Measurements from ENCODE around the gene ACOT4.
A peak's percentile ranks its signal among the peaks of the same experiment; 100 is the strongest.
"Not testable (repeated sequence)": the region's sequence is repeated elsewhere in the genome, so short reads cannot be mapped to it uniquely, and the experiment has no call there.

Gene ACOT4

GRCh38 chr14:73576391-73576790 lies 15.3 kb upstream of the ACOT4 start:
- no peak for DNase-seq (ENCODE audit: low read depth in 2 of 2, low spot score in 1 of 2)

DNA sequence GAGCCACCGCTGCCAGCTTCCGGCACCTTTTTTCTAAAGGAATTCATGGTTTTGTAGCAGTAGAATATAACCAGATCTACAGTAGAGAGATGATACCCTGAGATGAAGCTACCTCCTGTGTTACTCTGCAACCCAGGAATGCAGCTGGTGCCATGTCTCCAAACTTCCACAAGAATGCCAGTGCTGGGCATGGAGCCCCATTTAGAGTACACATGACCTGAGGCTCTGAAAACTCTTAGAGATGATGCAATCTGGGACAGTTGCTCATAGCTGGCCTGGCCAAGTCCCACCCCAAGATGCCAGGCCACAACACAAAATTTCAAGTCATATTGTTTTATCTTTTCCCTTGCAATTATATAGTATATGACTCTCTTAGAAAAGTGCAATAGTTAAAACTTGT lies 14.5 kb upstream of the ACOT4 start:
- DNase-seq (ENCODE audit: low read depth in 2 of 2, low spot score in 1 of 2), result not testable (repeated sequence)

DNA sequence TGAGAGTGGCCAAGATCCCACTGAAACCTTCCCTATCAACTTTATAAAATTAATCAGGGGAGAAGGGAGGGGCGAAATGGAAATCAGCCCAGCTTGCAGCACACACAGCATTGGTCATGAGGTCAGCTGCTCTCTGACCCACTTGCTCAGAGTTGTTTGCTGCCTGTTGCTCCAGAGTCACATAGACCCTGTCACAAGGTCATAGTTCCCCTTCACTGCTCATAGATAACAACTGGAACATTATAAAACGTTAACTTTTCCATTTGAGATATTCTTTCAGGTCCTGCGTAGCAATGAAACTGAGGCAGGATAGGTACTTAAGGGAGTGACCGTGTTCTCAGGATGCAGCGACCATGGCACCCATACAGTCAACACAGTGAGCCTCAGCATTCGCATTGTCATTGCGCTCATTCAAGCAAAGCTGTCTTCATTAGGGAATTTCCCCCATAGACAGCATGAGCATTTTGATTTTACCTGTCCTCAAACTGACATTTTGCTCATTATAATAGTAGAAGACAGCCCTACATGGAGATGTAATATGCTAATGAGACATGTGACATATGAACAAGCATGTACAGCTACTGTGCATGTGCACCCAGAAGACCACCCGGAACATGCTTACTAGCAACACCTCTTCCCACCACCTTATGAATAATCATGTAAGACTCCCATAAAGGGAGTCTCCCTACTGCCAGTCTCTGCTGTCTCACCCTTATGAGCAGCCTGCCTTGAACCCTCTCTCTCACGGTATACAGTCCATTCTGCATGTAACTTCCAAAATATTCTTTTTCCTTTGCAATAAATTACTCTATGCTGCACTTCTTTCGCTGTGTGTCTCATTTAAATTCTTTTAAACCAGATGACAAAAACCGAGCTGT lies 9.3 kb upstream of the ACOT4 start:
- not testable (repeated sequence) for DNase-seq (ENCODE audit: low read depth in 2 of 2, low spot score in 1 of 2)

- no peak for DNase-seq (ENCODE audit: low read depth in 2 of 2, low spot score in 1 of 2)
Measured at GRCh38 chr14:73588695-73589094, 3.0 kb upstream of the ACOT4 start.

- no peak for DNase-seq (ENCODE audit: low read depth in 2 of 2, low spot score in 1 of 2)
Measured at GRCh38 chr14:73589116-73589515, 2.6 kb upstream of the ACOT4 start.

DNA sequence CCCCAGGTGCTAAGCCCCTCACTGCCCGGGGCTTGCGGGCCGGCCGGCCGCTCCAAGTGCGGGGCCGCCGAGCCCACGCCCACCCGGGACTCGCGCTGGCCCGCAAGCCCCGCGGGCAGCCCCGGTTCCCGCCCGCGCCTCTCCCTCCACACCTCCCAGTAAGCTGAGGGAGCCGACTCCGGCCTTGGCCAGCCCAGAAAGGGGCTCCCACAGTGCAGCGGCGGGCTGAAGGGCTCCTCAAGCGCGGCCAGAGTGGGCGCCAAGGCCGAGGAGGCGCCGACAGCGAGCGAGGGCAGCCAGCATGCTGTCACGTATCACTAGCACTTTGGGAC lies 1.0 kb upstream of the ACOT4 start:
- DNase-seq (ENCODE audit: low read depth in 2 of 2, low spot score in 1 of 2), result not testable (repeated sequence)

- no peak for DNase-seq (ENCODE audit: low read depth in 2 of 2, low spot score in 1 of 2)
Measured at GRCh38 chr14:73594491-73594890, 2.8 kb downstream of the ACOT4 start.

DNA sequence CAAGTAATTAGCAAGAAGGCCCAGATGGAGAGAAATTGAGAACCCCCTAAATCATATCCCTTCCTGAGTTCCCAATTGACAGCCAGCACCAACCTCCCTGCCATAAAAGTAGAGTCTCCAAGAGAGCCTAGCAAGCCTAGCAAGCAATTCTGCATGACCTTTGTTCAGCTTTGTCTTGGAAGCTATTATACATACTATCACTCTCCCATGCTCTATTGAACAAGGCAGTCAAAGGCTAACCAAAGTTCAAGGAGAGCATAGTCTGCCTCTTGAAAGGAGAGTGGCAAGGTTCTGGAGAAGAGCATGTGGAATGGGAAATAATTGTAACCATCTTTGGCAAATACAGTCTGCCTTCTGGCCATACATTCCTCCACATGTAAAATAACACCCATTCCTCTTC lies 7.8 kb downstream of the ACOT4 start:
- DNase-seq (ENCODE audit: low read depth in 2 of 2, low spot score in 1 of 2), result no peak

GRCh38 chr14:73602994-73603393 lies 11.3 kb downstream of the ACOT4 start:
- no peak for DNase-seq (ENCODE audit: low read depth in 2 of 2, low spot score in 1 of 2)

DNA sequence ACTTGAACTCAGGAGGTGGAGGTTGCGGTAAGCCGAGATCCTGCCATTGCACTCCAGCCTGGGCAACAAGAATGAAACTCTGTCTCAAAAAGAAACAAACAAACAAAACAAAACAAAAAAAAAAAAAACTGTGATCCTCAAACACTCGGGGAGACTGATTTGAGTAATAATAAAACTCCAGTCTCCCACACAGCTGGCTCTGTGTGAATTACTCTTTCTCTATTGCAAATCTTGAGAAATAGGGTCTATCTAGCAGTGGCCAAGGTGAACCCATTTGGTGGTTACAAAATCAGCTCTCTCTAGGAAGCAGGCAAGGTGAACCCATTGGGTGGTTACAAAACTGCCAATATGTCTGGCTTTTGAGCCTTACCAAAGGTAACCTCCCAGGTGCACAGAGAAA lies 14.6 kb downstream of the ACOT4 start:
- DNase-seq (ENCODE audit: low read depth in 2 of 2, low spot score in 1 of 2), result no peak

DNA sequence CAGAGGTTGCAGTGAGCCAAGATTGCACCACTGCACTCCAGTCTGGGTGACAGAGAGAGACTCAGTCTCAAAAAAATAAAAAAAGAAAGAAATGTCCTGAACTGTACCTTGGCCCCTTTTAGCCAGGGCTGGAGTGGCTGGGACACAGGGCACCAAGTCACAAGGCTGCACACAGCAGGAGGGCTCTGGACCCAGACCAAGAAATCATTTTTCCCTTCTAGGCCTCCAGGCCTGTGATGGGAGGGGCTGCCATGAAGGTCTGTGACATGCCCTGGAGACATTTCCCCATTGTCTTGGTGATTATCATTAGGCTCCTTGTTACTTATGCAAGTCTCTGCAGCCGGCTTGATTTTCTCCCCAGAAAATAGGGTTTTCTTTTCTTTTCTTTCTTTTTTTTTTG lies 15.6 kb downstream of the ACOT4 start:
- no peak for DNase-seq (ENCODE audit: low read depth in 2 of 2, low spot score in 1 of 2)

DNA sequence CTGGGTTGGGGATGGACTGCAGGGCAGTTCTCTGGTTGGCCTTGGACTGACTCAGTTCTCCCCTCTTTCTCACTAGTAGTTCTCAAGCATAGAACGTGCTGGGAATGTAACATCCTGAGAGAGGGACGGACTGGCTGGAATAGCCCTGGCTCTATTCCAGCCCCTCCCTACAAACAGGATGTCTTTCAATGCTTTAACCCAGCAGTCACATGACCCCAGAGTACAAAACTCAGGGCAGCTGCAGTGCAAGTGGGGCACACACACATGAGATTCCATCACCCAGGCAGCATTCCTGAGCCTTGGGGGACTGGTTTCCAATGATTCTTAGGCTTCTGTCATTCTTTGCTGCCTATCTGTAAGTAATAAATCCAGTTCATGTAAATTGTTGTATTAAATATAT lies 19.0 kb downstream of the ACOT4 start:
- no peak for DNase-seq (ENCODE audit: low read depth in 2 of 2, low spot score in 1 of 2)

GRCh38 chr14:73612339-73613045 lies 20.8 kb downstream of the ACOT4 start, which contains the start of gene ACOT6:
Gene ACOT6, plus strand, starts transcription at chr14:73612517. Its CDS starts 55 bp downstream, at chr14:73612572.
- DNase-seq (ENCODE audit: low read depth in 2 of 2, low spot score in 1 of 2), result peak in 1 of 2 donors; percentile 33

- DNase-seq (ENCODE audit: low read depth in 2 of 2, low spot score in 1 of 2), result no peak
Measured at GRCh38 chr14:73613046-73613383, 21.3 kb downstream of the ACOT4 start.

DNA sequence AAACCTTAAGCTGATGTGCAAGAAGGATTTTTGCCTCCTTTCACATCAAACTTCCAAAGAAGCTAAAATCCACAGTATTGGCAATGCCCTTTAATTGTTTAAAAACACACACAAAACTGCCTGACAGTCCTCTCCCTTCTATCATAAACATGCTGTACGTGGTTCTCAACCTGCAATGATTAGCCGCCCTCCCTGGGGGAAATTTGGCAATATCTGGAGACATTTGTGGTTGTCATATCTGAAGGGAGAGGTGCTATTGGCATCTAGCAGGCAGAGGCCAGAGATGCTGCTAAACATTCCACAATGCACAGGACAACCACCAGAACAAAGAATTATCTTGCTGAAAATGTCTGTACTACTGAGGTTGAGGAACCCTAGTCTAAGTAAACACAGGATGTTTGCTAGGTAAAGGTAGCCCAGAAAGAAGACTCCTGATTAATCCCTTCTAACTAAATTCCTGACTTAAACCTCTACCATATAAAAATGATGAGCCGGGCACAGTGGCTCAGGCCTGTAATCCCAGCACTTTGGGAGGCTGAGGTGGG lies 21.8 kb downstream of the ACOT4 start:
- DNase-seq (ENCODE audit: low read depth in 2 of 2, low spot score in 1 of 2), result no peak

DNA sequence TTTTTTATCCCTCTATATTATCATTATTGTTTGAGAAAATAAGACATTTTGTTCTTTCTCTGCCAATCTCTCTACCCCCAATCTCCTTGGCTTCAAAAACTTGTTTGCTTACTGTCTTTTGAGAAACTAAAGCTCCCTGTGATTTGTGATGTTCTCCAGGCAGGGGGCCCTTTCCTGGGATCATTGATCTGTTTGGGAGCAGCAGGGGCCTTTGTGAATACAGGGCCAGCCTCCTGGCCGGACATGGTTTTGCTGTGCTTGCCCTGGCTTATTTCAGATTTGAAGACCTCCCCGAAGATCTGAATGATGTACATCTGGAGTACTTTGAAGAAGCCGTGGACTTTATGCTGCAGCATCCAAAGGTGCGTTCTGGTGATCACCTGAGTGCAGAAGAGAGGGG lies 25.2 kb downstream of the ACOT4 start:
- DNase-seq (ENCODE audit: low read depth in 2 of 2, low spot score in 1 of 2), result no peak

GRCh38 chr14:73619524-73619923 lies 27.9 kb downstream of the ACOT4 start:
- DNase-seq (ENCODE audit: low read depth in 2 of 2, low spot score in 1 of 2), result no peak

DNA sequence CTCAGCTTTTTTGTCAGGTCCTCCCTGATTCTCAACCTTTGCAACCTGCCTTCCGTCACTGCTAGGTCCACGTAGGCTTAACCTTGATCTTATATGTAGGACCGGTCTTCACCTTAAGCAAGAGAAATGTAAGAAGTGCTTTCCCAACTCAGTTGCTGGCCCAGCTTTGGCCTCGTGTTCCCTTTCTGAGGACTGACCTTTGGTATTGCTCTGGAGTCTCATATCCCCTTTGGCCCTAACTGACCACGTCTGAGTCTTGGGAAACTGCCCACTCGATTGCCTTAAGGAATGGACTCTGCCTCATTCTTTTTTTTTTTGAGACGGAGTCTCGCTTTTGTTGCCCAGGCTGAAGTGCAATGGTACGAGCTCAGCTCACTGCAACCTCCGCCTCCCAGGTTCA lies 28.6 kb downstream of the ACOT4 start:
- DNase-seq (ENCODE audit: low read depth in 2 of 2, low spot score in 1 of 2), result no peak

- DNase-seq (ENCODE audit: low read depth in 2 of 2, low spot score in 1 of 2), result no peak
Measured at GRCh38 chr14:73623504-73624054, 31.9 kb downstream of the ACOT4 start.

GRCh38 chr14:73625706-73626105 lies 34.0 kb downstream of the ACOT4 start:
- DNase-seq (ENCODE audit: low read depth in 2 of 2, low spot score in 1 of 2), result no peak

DNA sequence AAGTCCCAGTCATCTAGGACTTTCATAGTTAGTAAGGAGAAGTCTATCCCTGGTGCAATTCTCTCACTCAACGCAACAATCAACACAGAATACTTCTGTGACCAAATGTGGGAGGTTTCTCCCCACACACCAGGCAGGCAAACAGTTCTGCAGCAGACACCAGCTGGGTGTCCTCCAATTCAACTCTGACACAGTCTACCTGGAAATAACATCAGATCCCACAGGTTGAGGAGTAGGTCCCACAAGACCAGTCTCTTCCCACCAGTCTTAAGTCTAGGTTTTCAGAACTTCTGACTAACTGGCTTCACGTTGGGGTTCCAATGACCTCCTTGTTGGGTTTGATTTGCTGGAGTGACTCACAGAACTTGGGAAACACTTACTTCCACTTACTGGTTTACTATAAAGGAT lies 35.5 kb downstream of the ACOT4 start:
- no peak for DNase-seq (ENCODE audit: low read depth in 2 of 2, low spot score in 1 of 2)
